ENCODE data around the gene FUT1.
"Not testable (repeated sequence)": the region's sequence is repeated elsewhere in the genome, so short reads cannot be mapped to it uniquely, and the experiment has no call there.

Gene FUT1

GRCh38 chr19:48777720-48778119 lies 25.3 kb upstream of the FUT1 start:
- Mint-ChIP-seq H3K4me3 (no peak overlapping the region), H3K4me1 (ENCODE audit: low read depth) (peaks cover 3% of the 10 kb centered on the region), H3K36me3 (ENCODE audit: low read depth) (no peaks in the 10 kb centered on the region), H3K27ac (no peak overlapping the region), H3K9me3 (no peaks in the 10 kb centered on the region), H3K27me3 (no peaks in the 10 kb centered on the region)

- Mint-ChIP-seq H3K4me1 (ENCODE audit: low read depth) (no peaks in the 10 kb centered on the region), H3K27ac (no peak overlapping the region), H3K9me3 (no peaks in the 10 kb centered on the region), H3K27me3 (no peaks in the 10 kb centered on the region), H3K4me3 (no peak overlapping the region), H3K36me3 (ENCODE audit: low read depth) (no peaks in the 10 kb centered on the region)
These were observed 24.7 kb upstream of the FUT1 start for GRCh38 chr19:48777139-48777538.

- Mint-ChIP-seq H3K27ac (no peak overlapping the region), H3K9me3 (no peaks in the 10 kb centered on the region), H3K27me3 (peaks cover 15% of the 10 kb centered on the region), H3K4me1 (ENCODE audit: low read depth) (no peaks in the 10 kb centered on the region), H3K36me3 (ENCODE audit: low read depth) (no peaks in the 10 kb centered on the region), H3K4me3 (no peak overlapping the region)
These were observed 20.1 kb upstream of the FUT1 start for GRCh38 chr19:48772503-48772953.

- Mint-ChIP-seq H3K9me3 (no peaks in the 10 kb centered on the region), H3K36me3 (ENCODE audit: low read depth) (no peaks in the 10 kb centered on the region), H3K4me3 (no peak overlapping the region), H3K27me3 (peaks cover 19% of the 10 kb centered on the region), H3K27ac (no peak overlapping the region), H3K4me1 (ENCODE audit: low read depth) (no peaks in the 10 kb centered on the region)
These were observed 18.5 kb upstream of the FUT1 start for GRCh38 chr19:48770734-48771472.

GRCh38 chr19:48770266-48770665 lies 17.8 kb upstream of the FUT1 start:
- Mint-ChIP-seq H3K36me3 (ENCODE audit: low read depth) (no peaks in the 10 kb centered on the region), H3K27me3 (peaks cover 22% of the 10 kb centered on the region), H3K9me3 (no peaks in the 10 kb centered on the region)

GRCh38 chr19:48768994-48769713 lies 16.7 kb upstream of the FUT1 start:
- H3K27me3 Mint-ChIP-seq = peaks cover 22% of the 10 kb centered on the region
- H3K4me3 Mint-ChIP-seq = no peak overlapping the region
- no peaks in the 10 kb centered on the region for H3K9me3 Mint-ChIP-seq
- H3K4me1 Mint-ChIP-seq (ENCODE audit: low read depth) = no peaks in the 10 kb centered on the region
- no peak overlapping the region for H3K27ac Mint-ChIP-seq
- no peaks in the 10 kb centered on the region for H3K36me3 Mint-ChIP-seq (ENCODE audit: low read depth)

More at GRCh38 chr19:48770266-48770665, 17.8 kb upstream of the FUT1 start:
- Mint-ChIP-seq H3K4me1 (ENCODE audit: low read depth) (no peaks in the 10 kb centered on the region), H3K4me3 (no peak overlapping the region), H3K27ac (no peak overlapping the region)

- not testable (repeated sequence) for H3K27ac Mint-ChIP-seq; H3K4me3 Mint-ChIP-seq; H3K36me3 Mint-ChIP-seq (ENCODE audit: low read depth); H3K4me1 Mint-ChIP-seq (ENCODE audit: low read depth); H3K9me3 Mint-ChIP-seq
- H3K27me3 Mint-ChIP-seq = peaks cover 22% of the 10 kb centered on the region
These were observed 15.8 kb upstream of the FUT1 start for GRCh38 chr19:48768171-48768753.

GRCh38 chr19:48765816-48766215 lies 13.4 kb upstream of the FUT1 start:
- not testable (repeated sequence) for H3K27ac Mint-ChIP-seq; H3K36me3 Mint-ChIP-seq (ENCODE audit: low read depth); H3K4me1 Mint-ChIP-seq (ENCODE audit: low read depth); H3K9me3 Mint-ChIP-seq; H3K4me3 Mint-ChIP-seq
- H3K27me3 Mint-ChIP-seq = peaks cover 26% of the 10 kb centered on the region

GRCh38 chr19:48760504-48761205 lies 8.2 kb upstream of the FUT1 start:
- peak overlapping the region; percentile 68 for H3K27ac Mint-ChIP-seq
- no peaks in the 10 kb centered on the region for H3K9me3 Mint-ChIP-seq
- no peaks in the 10 kb centered on the region for H3K36me3 Mint-ChIP-seq (ENCODE audit: low read depth)
- peaks cover 9% of the 10 kb centered on the region for H3K27me3 Mint-ChIP-seq
- H3K4me3 Mint-ChIP-seq = no peak overlapping the region
- H3K4me1 Mint-ChIP-seq (ENCODE audit: low read depth) = peaks cover 7% of the 10 kb centered on the region

GRCh38 chr19:48757741-48758144 lies 5.3 kb upstream of the FUT1 start:
- Mint-ChIP-seq H3K9me3 (no peaks in the 10 kb centered on the region), H3K27ac (no peak overlapping the region), H3K4me3 (no peak overlapping the region), H3K27me3 (peaks cover 26% of the 10 kb centered on the region), H3K36me3 (ENCODE audit: low read depth) (no peaks in the 10 kb centered on the region), H3K4me1 (ENCODE audit: low read depth) (peaks cover 15% of the 10 kb centered on the region)

GRCh38 chr19:48757089-48757675 lies 4.7 kb upstream of the FUT1 start:
- H3K4me3 Mint-ChIP-seq = no peak overlapping the region
- H3K27ac Mint-ChIP-seq = no peak overlapping the region
- peaks cover 26% of the 10 kb centered on the region for H3K27me3 Mint-ChIP-seq
- H3K4me1 Mint-ChIP-seq (ENCODE audit: low read depth) = peaks cover 16% of the 10 kb centered on the region
- H3K9me3 Mint-ChIP-seq = no peaks in the 10 kb centered on the region
- no peaks in the 10 kb centered on the region for H3K36me3 Mint-ChIP-seq (ENCODE audit: low read depth)

- no peak overlapping the region for H3K4me3 Mint-ChIP-seq
- peaks cover 29% of the 10 kb centered on the region for H3K27me3 Mint-ChIP-seq
- peaks cover 19% of the 10 kb centered on the region for H3K4me1 Mint-ChIP-seq (ENCODE audit: low read depth)
- H3K9me3 Mint-ChIP-seq = no peaks in the 10 kb centered on the region
- H3K36me3 Mint-ChIP-seq (ENCODE audit: low read depth) = no peaks in the 10 kb centered on the region
- no peak overlapping the region for H3K27ac Mint-ChIP-seq
These were observed 4.2 kb upstream of the FUT1 start for GRCh38 chr19:48756686-48757085.

- Mint-ChIP-seq H3K36me3 (ENCODE audit: low read depth) (no peaks in the 10 kb centered on the region), H3K4me1 (ENCODE audit: low read depth) (peaks cover 21% of the 10 kb centered on the region), H3K4me3 (no peak overlapping the region), H3K27me3 (peaks cover 32% of the 10 kb centered on the region), H3K27ac (no peak overlapping the region), H3K9me3 (no peaks in the 10 kb centered on the region)
These were observed 3.8 kb upstream of the FUT1 start for GRCh38 chr19:48756212-48756611.

- no peak overlapping the region for H3K27ac Mint-ChIP-seq
- no peaks in the 10 kb centered on the region for H3K36me3 Mint-ChIP-seq (ENCODE audit: low read depth)
- H3K4me3 Mint-ChIP-seq = no peak overlapping the region
- peaks cover 34% of the 10 kb centered on the region for H3K27me3 Mint-ChIP-seq
- H3K4me1 Mint-ChIP-seq (ENCODE audit: low read depth) = peaks cover 20% of the 10 kb centered on the region
- H3K9me3 Mint-ChIP-seq = no peaks in the 10 kb centered on the region
These were observed 3.3 kb upstream of the FUT1 start for GRCh38 chr19:48755787-48756186.
